OCI-LY1 (cell line): ENCODE measurements around the gene EDEM1.

ENCODE experiments used
- H2AFZ ChIP-seq: fragments of 200-600 bp; sonication (generic), shearing (Covaris generic); 2 replicates; pipeline ENCODE4 v1.6.0; 2014; ENCODE audit warnings: antibody characterized with exemption, mild to moderate bottlenecking, low read length
- H3F3A ChIP-seq: fragments of 200-600 bp; sonication (generic), shearing (Covaris generic); 2 replicates; pipeline ENCODE4 v1.6.0; 2014; ENCODE audit warnings: mild to moderate bottlenecking, antibody characterized with exemption, low read length, moderate library complexity; ENCODE audit not compliant: insufficient read depth
- H3K27ac ChIP-seq: fragments of 200-600 bp; sonication (generic); 2 replicates; pipeline ENCODE4 v1.5.1; 2014; ENCODE audit warnings: low read length, mixed run types, mild to moderate bottlenecking, low read depth; ENCODE audit not compliant: poor library complexity, severe bottlenecking
- H3K27me3 ChIP-seq: fragments of 200-600 bp; sonication (generic); 2 replicates; pipeline ENCODE4 v1.6.0; 2014; ENCODE audit warnings: antibody characterized with exemption, mild to moderate bottlenecking, low read length, moderate library complexity; ENCODE audit not compliant: insufficient read depth
- H3K36me3 ChIP-seq: fragments of 200-600 bp; sonication (generic); 2 replicates; pipeline ENCODE4 v1.6.1; 2014; ENCODE audit warnings: mild to moderate bottlenecking, antibody characterized with exemption, low read length, moderate library complexity, mixed read lengths; ENCODE audit not compliant: insufficient read depth
- H3K4me1 ChIP-seq: fragments of 200-600 bp; sonication (generic); 2 replicates; pipeline ENCODE4 v1.5.1; 2014; ENCODE audit warnings: mild to moderate bottlenecking, low read length, moderate library complexity; ENCODE audit not compliant: insufficient read depth, severe bottlenecking
- H3K4me2 ChIP-seq: fragments of 200-600 bp; sonication (generic), shearing (Covaris generic); 2 replicates; pipeline ENCODE4 v1.6.1; 2014; ENCODE audit warnings: low read length
- H3K4me3 ChIP-seq: fragments of 200-600 bp; sonication (generic); 2 replicates; pipeline ENCODE4 v1.5.1; 2014; ENCODE audit warnings: low read length, low read depth, mild to moderate bottlenecking, mixed read lengths; ENCODE audit not compliant: poor library complexity, severe bottlenecking
- H3K79me2 ChIP-seq: fragments of 200-600 bp; shearing (Covaris generic); 2 replicates; pipeline ENCODE4 v1.6.1; 2016; ENCODE audit warnings: mixed run types, low read length, mixed read lengths; ENCODE audit not compliant: insufficient read depth
- H3K9ac ChIP-seq: fragments of 200-600 bp; sonication (generic), shearing (Covaris generic); 2 replicates; pipeline ENCODE4 v1.6.1; 2014; ENCODE audit warnings: mild to moderate bottlenecking, low read length, mixed read lengths
- H3K9me2 ChIP-seq: fragments of 200-600 bp; sonication (generic), shearing (Covaris generic); 2 replicates; pipeline ENCODE4 v1.6.1; 2014; ENCODE audit warnings: low read depth, mild to moderate bottlenecking, low read length, mixed read lengths
- H3K9me3 ChIP-seq: fragments of 200-600 bp; shearing (Covaris generic); 2 replicates; pipeline ENCODE4 v1.6.1; 2014; ENCODE audit warnings: low read length, mixed read lengths
- H4K20me1 ChIP-seq: fragments of 200-600 bp; sonication (generic), shearing (Covaris generic); 2 replicates; pipeline ENCODE4 v1.6.0; 2016; ENCODE audit warnings: mild to moderate bottlenecking, low read length; ENCODE audit not compliant: insufficient read depth
- EZH2 ChIP-seq: fragments of 200-600 bp; sonication (generic), shearing (Covaris generic); IDR thresholded peaks from 2 replicates; pipeline ENCODE4 v1.8.0; 2017; ENCODE audit warnings: borderline replicate concordance, mixed run types, mild to moderate bottlenecking, antibody characterized with exemption, low read length, moderate library complexity, mixed read lengths
- TF ChIP-seq, protein P1 (sequence below): fragments of 200-600 bp; sonication (generic), shearing (Covaris generic); IDR thresholded peaks from 2 replicates; pipeline ENCODE4 v1.5.1; 2017; ENCODE audit warnings: mild to moderate bottlenecking, antibody characterized with exemption, low read length, moderate library complexity, mixed read lengths

Gene EDEM1

DNA sequence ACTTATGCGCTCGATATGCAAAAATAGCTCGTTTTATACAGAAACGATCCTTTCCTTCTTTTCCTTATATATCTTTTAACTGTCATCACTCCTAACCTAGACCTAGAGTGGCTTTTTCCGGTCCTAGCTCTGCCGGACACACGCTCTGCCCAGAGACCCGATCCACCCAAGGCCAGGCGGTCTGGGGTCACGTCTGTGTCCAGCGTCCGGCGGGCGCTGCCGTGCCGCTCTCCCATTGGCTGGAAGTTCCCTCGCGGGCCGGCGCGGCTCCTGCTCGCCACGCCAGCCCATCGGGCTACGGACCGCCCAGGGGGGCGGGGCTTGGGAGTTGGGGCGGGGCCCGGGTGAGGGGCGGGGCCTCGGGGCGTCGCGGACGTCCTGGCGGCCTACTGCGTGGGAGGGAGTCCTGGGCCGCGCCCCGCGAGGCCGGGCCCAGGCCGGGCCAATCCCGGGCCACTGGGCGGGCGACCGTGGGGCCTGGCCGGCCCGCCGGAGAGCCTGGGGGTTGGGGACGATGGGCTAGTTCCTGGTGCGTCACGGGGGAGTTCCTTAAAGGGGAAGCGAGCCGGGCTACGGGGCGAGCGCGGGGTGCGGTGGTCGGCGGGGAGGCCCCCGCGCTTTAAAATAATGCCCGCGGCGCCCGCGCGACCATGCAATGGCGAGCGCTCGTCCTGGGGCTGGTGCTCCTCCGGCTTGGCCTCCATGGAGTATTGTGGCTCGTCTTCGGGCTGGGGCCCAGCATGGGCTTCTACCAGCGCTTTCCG lies at the start of gene EDEM1:
Gene EDEM1 (plus strand): TSS at position 552 of the 764 bp plus-strand sequence. CDS start 99 bp downstream, at position 651.
- Histone ChIP-seq H3K79me2 (peaks cover 47% of the 10 kb centered on the region), H2AFZ (no peak within 1 kb of the TSS), H3K36me3 (peaks cover 4% of the 10 kb centered on the region; the same call in 1 of the 2 replicates)

DNA sequence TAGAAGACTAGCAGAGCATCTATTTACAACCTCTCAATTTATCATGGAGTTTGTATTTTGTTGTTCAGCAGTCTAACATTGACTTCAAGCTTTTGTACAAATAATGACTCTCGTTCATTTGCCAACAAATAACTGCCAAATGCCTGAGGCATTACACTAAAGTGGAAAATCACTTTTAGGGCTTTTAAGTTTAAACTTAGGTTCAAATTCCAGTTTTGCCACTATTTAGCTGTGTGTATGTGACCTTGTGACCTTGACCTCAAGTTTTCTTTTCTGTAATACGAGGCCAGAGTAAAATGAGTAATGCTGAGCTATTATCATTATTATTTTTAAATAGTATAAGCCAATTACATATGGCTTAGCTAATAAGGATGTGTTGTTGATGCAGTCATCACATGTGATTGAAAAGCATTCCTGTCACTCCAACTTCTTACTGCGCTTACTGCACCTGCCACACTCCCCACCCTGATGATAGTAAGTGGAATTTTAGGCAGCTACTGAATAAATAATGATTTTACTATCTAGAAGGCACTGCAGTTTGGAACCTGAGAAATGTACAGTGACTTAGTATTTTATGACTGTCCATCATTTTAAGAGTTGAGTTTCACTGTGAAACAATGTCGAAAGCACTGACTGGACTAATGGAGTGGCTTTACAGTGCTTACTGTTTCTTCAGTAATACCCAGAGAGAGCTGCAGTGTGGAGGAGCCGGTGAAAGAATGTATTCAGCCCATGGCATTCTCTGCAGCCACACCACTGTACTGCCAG lies 49.1 kb upstream of the EDEM1 start:
- Histone ChIP-seq H2AFZ (no peak overlapping the region), H3K9me2 (no peaks in the 10 kb centered on the region), H3K27ac (no peak overlapping the region), H3K9ac (no peak overlapping the region), H3K36me3 (peaks cover 15% of the 10 kb centered on the region), H3K4me3 (no peak overlapping the region), H3K4me1 (peaks cover 55% of the 10 kb centered on the region), H3K9me3 (no peaks in the 10 kb centered on the region), H4K20me1 (no peaks in the 10 kb centered on the region), H3K4me2 (no peak overlapping the region), H3F3A (no peaks in the 10 kb centered on the region), H3K27me3 (no peaks in the 10 kb centered on the region), H3K79me2 (peaks cover 89% of the 10 kb centered on the region)
- no peak for TF ChIP-seq EZH2
- TF ChIP-seq, protein P1, sequence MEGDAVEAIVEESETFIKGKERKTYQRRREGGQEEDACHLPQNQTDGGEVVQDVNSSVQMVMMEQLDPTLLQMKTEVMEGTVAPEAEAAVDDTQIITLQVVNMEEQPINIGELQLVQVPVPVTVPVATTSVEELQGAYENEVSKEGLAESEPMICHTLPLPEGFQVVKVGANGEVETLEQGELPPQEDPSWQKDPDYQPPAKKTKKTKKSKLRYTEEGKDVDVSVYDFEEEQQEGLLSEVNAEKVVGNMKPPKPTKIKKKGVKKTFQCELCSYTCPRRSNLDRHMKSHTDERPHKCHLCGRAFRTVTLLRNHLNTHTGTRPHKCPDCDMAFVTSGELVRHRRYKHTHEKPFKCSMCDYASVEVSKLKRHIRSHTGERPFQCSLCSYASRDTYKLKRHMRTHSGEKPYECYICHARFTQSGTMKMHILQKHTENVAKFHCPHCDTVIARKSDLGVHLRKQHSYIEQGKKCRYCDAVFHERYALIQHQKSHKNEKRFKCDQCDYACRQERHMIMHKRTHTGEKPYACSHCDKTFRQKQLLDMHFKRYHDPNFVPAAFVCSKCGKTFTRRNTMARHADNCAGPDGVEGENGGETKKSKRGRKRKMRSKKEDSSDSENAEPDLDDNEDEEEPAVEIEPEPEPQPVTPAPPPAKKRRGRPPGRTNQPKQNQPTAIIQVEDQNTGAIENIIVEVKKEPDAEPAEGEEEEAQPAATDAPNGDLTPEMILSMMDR: no peak

More for the DNA sequence above, at the start of gene EDEM1:
- H4K20me1 ChIP-seq: no peaks in the 10 kb centered on the region
- H3F3A ChIP-seq: peaks cover 4% of the 10 kb centered on the region; the same call in 1 of the 2 replicates
- H3K9ac ChIP-seq: peak within 1 kb of the TSS; percentile 98
- H3K4me2 ChIP-seq: peak within 1 kb of the TSS; percentile 92
- H3K27me3 ChIP-seq: no peaks in the 10 kb centered on the region
- no peaks in the 10 kb centered on the region for H3K9me2 ChIP-seq
- peak within 1 kb of the TSS; percentile 99 for H3K4me3 ChIP-seq
- no peak for TF ChIP-seq EZH2
- TF ChIP-seq, protein P1: no peak
- peaks cover 69% of the 10 kb centered on the region for H3K4me1 ChIP-seq
- H3K27ac ChIP-seq: peak within 1 kb of the TSS; percentile 99
- H3K9me3 ChIP-seq: no peaks in the 10 kb centered on the region

DNA sequence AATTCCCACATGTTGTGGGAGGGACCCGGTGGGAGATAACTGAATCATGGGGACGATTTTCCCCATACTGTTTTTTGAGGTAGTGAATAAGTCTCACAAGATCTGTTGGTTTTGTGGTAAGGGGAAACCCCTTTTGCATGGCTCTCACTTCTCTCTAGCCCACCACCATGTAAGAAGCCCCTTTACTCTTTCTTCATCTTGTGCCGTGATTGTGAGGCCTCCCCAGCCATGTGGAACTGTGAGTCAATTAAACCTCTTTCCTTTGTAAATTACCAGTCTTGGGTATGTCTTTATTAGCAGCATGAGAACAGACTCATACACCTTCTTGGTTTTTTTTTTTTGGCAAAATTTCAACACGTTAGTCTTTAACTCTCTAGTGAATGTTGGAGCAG lies 47.3 kb upstream of the EDEM1 start:
- no peak overlapping the region for H3K9ac ChIP-seq
- H3F3A ChIP-seq: no peaks in the 10 kb centered on the region
- no peak overlapping the region for H2AFZ ChIP-seq
- H3K9me3 ChIP-seq: no peaks in the 10 kb centered on the region
- H3K36me3 ChIP-seq: peaks cover 28% of the 10 kb centered on the region
- no peaks in the 10 kb centered on the region for H3K27me3 ChIP-seq
- no peaks in the 10 kb centered on the region for H3K9me2 ChIP-seq
- no peak overlapping the region for H3K4me2 ChIP-seq
- no peaks in the 10 kb centered on the region for H4K20me1 ChIP-seq
- H3K79me2 ChIP-seq: peaks cover 80% of the 10 kb centered on the region
- no peak overlapping the region for H3K4me3 ChIP-seq
- no peak overlapping the region for H3K27ac ChIP-seq
- TF ChIP-seq, protein P1: no peak
- no peak for TF ChIP-seq EZH2
- H3K4me1 ChIP-seq: peaks cover 39% of the 10 kb centered on the region
